Activated CD8-positive, alpha-beta memory T cell treated with anti-CD3 and anti-CD28 coated beads for 4 hours (primary cell): ENCODE measurements around the gene MBD4.

Experiments used
- DNase-seq, 2 donors: peaks; one replicate each; pipeline ENCODE4 v3.0.0-alpha.2; 2020; ENCODE audit warnings: low read depth in 2 of 2

MBD4 gene

GRCh38 chr3:129463094-129463493, 23.3 kb upstream of the MBD4 start:
- no peak for DNase-seq

DNA sequence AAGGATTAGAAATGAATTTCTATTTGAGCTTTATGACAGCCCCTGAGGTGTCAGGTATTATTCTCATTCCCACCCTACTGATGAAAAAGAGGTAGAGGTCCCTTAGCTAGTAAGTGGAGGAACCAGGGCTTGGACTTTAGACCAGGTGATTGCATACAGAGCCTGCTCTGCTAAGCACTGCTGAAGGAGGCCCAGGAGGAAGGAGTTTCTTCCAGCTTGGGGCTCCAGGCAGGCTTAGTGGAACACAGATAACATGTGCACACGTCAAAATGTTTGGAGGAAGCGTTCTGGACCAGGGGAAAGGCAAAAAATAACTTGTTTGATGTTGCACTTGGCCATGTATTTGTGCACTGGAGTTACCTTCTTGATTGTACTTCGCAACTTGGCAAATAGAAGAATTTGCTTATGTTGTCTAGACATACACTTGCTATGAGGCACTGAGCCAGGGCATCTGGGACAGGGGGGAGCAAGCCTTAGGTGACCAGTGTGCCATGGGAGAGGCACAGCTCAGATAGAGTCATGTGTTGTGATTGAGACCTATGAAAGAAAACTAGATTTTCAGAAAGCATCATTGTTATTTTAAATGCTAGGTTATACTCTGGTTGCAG, 22.7 kb upstream of the MBD4 start:
- no peak for DNase-seq

DNA sequence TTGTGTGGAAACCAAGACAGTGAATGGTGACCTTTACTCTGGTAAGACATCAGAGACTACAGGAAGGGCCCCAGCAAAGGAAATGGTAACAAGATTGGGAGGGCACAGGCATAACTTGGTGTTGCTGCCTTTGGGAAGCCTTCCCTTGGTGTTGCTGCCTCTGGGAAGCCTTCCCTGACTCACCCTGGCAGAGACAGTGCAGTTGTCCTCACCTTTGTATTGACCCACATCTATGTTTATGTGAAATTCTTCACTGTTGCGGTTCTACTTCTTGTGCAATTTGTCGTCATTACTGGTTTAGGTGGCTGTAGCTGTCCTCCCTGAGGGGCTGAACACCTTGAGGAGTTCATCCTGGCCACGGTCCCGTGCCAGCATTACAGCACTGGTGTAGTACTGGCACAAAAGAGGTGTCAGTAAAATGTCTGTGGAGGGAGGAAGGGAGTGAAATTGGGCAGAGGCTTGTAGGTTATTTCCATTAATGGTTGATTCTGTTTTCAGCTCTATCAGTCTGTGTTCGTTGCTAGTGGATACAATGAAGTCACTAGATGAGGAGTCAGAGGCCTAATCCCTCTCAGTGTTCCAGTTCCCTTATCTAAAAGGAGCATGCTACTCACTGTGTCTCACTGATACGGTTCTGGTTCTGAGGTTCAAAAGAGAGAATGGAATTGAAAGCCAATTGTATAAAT, 21.9 kb upstream of the MBD4 start:
- DNase-seq: no peak

DNA sequence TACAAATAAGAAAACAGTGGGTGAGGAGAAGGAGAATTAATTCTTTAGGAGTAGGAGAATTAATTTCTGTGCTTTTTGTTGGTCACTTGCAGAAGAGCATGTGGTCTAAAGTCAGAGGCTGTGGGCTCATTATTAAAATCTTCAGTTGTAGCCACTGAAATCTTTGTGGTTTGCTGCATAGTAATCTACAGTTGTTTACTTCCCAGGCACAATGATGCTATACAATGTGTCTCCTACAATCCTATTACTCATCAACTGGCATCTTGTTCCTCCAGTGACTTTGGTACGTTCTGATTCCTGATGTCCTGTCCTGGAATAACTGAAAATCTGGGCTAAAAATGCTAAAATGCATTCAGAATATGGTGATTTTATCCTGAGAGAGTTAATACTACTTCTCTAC, 21.3 kb upstream of the MBD4 start:
- DNase-seq: no peak

DNA sequence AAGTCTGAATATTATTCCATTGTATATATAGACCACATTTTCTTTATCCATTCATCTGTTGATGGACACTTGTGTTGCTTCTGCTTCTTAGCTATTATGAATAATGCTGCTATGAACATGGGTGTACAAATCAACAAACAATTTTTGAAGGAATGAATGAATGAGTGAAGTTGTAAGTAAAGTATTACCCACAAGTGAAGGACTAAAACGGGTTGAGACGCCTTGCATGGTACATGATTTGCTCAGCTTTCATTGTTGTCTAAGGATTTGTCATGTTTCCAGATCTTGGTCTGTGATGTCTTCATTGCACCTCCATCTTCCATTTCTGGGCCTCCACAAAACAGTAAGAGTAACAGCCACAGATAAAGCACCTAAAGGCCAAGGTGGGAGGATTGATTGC, 20.8 kb upstream of the MBD4 start:
- DNase-seq: no peak

GRCh38 chr3:129460155-129460554, 20.4 kb upstream of the MBD4 start:
- DNase-seq: no peak

DNA sequence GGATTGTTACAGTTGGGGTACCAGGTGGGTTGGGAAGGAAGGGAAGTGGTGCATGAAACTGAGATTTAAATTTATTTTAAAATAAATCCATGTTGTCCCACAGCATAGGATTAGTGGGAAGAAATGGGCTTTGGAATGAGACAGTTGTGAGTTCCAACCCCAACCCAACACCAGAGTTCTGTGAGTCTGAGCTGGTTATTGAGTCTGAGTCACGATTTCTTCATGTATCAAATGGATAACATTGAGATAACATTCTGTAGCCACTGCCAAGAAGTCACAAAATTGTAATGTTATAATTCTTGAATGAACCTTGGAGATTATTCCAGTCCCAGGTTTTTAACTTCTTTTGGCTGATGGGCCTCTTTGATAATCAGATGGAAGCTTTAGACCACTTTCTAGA, 14.0 kb upstream of the MBD4 start:
- DNase-seq: no peak

- no peak for DNase-seq
These were observed 9.7 kb upstream of the MBD4 start for GRCh38 chr3:129449279-129450115.

GRCh38 chr3:129448186-129448895, 8.6 kb upstream of the MBD4 start:
- DNase-seq: no peak

DNA sequence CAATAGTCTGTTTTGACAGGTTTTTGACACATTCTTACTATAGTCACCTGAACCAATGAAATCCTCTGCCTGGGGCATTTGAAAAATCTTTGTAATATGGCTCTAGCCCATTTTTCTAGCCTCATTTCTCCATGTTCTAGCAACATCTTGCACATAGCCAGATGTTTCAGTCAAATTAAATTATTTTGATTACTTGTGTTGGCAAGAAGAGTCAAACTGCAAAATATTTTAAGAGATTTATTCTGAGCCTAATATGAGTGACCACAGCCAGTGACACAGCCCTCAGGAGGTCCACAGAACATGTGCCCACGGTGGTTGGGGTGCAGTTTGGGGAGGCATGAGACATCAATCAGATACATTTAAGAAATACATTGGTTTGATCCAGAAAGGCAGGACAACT, 7.2 kb upstream of the MBD4 start:
- DNase-seq: no peak

DNA sequence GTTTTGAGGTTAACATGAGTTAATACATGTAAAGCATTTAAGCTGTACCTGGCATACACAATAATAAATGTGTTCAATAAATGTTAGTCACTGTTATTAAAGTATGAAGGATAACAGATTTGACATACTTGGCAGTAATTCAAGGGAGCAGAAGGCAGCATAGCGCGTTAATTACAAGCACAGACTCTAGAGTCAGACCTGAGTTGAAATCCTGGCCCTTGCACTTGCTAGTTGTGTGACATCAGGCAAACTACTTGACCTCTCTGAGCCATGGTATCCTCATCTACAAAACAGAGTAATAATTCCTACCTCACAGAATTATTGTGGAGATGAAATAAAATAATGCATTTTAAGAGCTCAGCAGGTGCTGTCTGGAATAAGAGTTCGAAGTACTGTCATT, 5.7 kb upstream of the MBD4 start:
- no peak for DNase-seq

DNA sequence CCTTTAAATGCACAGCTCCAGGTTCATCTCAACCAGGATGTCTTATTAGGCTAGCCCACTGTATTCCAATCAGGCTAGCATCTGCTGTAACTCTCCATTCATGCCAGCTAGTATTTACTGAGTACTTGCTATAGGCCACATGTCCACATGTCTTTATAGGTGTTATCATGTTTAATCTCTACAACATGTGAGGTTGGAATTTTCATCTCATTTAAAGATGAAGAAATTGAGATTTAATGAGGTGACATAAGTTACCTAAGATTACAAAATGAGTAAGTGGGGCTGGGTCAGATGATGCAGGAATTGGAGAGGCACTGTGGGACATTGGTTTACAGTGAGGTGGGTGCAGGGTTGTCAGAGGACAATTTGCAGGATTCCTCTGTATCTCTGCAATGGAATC, 3.2 kb upstream of the MBD4 start:
- no peak for DNase-seq

DNA sequence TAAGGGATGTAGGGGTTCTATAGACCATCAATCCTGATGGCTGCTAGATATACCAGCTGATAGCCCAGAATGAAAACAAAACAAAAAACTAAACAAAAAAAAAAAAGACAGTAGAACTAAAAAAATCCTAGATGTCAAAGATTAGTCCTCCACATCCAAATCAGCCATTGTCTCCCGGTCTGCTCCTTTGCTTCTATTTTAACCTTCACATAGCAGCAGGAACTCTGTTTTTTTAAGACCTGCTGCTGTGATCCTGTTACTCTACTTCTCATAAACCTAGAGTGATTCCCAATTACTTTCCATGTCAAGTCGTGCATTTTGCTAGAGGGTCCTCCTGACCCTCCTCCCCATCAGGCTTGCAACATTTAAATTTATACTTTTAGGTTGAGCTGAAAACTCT, 2.7 kb upstream of the MBD4 start:
- no peak for DNase-seq

DNA sequence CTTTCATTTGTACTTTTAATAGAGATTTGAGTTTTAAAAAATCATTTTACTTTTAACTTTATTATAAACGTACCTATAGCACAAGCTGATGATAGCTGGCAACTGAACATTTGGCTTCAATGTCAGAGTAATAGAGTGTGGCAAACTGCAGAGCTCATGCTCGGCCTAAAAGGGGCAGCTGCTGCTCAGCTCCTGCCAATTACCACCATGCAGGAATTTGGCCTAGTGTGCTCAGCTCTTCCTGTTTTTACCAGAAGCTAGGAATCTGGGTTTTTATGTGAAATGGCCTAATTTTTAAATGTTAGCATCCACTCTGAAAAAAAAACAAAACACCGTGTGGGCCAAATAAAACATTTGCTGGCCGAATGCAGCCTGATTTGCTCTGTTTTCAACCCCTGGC, 2.0 kb upstream of the MBD4 start:
- DNase-seq: no peak

DNA sequence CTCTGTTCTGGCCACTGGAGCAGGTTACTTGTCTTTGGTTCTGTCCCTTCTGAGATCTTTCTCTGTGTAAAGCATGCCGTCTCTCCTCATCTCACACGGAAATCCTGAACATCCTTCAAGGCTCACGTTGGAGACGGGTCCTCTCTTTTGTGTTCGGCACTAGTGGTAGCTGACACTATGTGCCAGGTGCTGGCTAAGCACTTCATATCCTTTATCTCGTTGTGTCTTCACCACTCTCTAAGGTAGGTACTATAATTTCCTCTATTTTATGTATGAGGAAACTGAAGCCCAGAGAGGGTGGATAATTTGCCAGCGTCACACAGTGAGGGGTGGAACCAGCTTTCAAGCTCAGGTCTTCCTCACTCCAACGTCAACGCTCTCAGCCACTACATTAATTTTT, 1.5 kb upstream of the MBD4 start:
- DNase-seq: no peak

- no peak for DNase-seq
These were observed 956 bp upstream of the MBD4 start for GRCh38 chr3:129440618-129441190.

DNA sequence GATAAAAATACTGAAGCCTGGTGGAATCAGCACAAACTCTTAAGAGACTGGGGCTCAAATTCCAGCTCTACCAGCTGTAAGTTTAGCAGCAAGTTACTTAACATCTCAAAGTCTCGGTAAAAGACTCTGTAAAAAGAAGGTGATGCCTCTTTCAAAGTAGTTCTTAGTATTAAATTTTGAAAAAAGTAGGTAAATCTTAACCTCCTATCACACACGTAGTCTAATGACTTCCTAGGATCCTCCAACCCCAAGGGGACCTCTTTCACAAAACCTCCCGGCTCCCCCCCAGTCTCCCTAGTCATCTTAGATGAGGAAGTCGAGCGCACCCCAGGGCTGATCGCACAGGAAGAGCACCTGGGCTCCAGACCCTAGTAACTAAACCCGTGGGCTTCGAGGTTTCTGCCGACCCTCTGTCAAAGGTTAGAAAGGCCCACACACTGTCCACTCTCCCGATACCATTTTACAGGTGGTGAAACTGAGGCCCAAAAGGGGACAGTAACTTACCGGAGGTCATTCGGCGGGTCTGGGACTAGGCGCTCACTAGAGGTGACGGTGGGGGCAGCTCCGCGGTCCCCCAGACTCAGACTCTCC, 427 bp downstream of the MBD4 start:
- DNase-seq: peak in 1 of 2 donors; percentile 6

GRCh38 chr3:129435367-129435766, 4.4 kb downstream of the MBD4 start:
- no peak for DNase-seq

DNA sequence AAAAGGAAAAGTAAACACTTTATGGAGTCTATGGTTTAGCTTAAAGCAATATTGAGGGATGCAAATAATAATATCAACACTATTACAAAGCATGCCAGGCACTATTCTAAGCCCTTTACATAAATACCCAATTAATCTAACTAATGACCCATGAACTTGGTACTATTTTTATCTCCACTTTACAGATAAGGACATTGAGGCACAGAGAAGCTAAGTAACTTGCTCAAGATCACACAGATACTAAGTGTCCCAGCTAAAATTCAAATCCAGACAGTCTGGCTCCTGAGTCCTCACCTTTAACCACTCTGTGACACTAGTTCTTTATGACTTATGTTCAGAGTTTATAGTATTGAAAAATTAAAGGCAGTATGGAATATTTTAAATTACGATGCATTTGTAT, 5.6 kb downstream of the MBD4 start:
- DNase-seq: no peak

DNA sequence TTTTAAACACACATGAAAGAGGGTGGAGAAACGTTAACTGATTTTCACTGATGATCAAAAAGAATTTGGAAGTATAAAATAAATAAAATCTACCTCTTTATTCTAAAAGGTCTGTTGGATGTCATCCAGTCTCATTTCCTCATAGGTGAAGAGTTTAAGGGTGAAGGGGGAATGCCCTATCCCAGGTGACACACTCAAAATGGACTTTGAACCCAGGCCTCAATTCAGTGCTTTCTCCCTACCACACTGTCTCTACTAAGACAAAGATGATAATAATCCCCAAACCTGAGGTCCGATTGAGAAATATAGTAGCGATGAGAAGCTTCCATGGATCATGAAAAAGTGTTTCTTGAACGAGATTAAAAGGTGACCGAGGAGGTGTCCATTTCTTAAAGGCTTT, 6.2 kb downstream of the MBD4 start:
- no peak for DNase-seq

GRCh38 chr3:129432671-129433070, 7.1 kb downstream of the MBD4 start:
- DNase-seq: no peak

DNA sequence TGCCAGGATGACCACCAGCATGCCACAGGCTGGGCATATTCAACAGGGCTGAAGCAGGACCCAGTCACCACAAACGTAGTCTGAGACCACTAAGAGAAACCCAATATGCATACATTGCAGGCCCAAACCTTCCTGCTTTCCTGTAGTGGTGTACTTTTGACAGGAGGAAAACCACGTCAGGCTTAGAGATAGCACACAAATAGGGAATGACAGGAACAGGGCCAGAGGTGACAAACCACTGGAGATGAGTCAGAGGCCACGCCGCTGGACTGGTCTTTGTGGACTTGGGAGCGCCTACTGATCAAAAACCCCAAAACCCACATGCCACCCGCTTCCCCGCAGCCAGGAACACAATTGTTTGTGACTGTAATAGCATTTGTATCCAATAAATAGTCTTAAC, 7.7 kb downstream of the MBD4 start:
- DNase-seq: no peak
